ENCODE results near the gene PPP6R1. TPM values are rescaled to one million over a fixed set of nuclear protein-coding genes. Genes with fewer than 3 reads are reported as not detected.

The PPP6R1 gene
- total RNA-seq, 2 donors from 2014 or later, result 74.8 to 79.9 TPM

GRCh38 chr19:55216461-55217198 lies 42.2 kb downstream of the PPP6R1 start:
- peaks cover 32% of the 10 kb centered on the region for H3K27me3 Mint-ChIP-seq (ENCODE audit: insufficient read depth)
- H3K27ac Mint-ChIP-seq, result peak overlapping the region; percentile 94
- peak overlapping the region; percentile 90 for H3K4me3 ChIP-seq (ENCODE audit: low read length)
- 5 to 12% methylated on average over 11 to 36 of the region's 36 CpGs for WGBS, 2 experiments (ENCODE audit: insufficient coverage in 1 of 2, insufficient read length in 1 of 2)
- peaks cover 2% of the 10 kb centered on the region for H3K4me1 Mint-ChIP-seq
- H3K9ac ChIP-seq (ENCODE audit: extremely low read depth, low read length, poor library complexity, severe bottlenecking), result peak overlapping the region; percentile 72
- DNase-seq, result peak; percentile 97
- no peaks in the 10 kb centered on the region for H3K27me3 ChIP-seq (ENCODE audit: control insufficient read depth, insufficient read depth, low read length, poor library complexity, severe bottlenecking)
- H3K4me3 Mint-ChIP-seq, result peak overlapping the region; percentile 84
- peaks cover 12% of the 10 kb centered on the region for H3K9me3 ChIP-seq (ENCODE audit: control insufficient read depth, low read length)
- no peaks in the 10 kb centered on the region for H3K36me3 ChIP-seq (ENCODE audit: control insufficient read depth, insufficient read depth, low read length)
- TF ChIP-seq CTCF (conservative IDR thresholded peaks at IDR 0.05), result no peak
- peaks cover 7% of the 10 kb centered on the region for H3K36me3 Mint-ChIP-seq (ENCODE audit: low read depth)
- H3K9me3 Mint-ChIP-seq, result peaks cover 60% of the 10 kb centered on the region
- peak overlapping the region; percentile 62 for H3K27ac ChIP-seq (ENCODE audit: low read depth, low read length)
- no peaks in the 10 kb centered on the region for H3K4me1 ChIP-seq (ENCODE audit: control insufficient read depth, insufficient read depth, low read length)

GRCh38 chr19:55213547-55213946 lies 45.3 kb downstream of the PPP6R1 start:
- H3K9me3 ChIP-seq (ENCODE audit: control insufficient read depth, low read length), result peaks cover 8% of the 10 kb centered on the region
- H3K4me3 ChIP-seq (ENCODE audit: low read length), result no peak overlapping the region
- Mint-ChIP-seq H3K27me3 (ENCODE audit: insufficient read depth) (peaks cover 44% of the 10 kb centered on the region), H3K27ac (no peak overlapping the region), H3K4me3 (no peak overlapping the region), H3K4me1 (peaks cover 2% of the 10 kb centered on the region), H3K9me3 (peaks cover 48% of the 10 kb centered on the region), H3K36me3 (ENCODE audit: low read depth) (no peaks in the 10 kb centered on the region)
- no peaks in the 10 kb centered on the region for H3K27me3 ChIP-seq (ENCODE audit: control insufficient read depth, insufficient read depth, low read length, poor library complexity, severe bottlenecking)
- H3K9ac ChIP-seq (ENCODE audit: extremely low read depth, low read length, poor library complexity, severe bottlenecking), result no peak overlapping the region
- TF ChIP-seq CTCF (conservative IDR thresholded peaks at IDR 0.05), result no peak
- H3K36me3 ChIP-seq (ENCODE audit: control insufficient read depth, insufficient read depth, low read length), result no peaks in the 10 kb centered on the region
- WGBS, 2 experiments (ENCODE audit: insufficient coverage in 1 of 2, insufficient read length in 1 of 2), result 82 to 93% methylated on average over 5 to 7 of the region's 7 CpGs
- H3K27ac ChIP-seq (ENCODE audit: low read depth, low read length), result no peak overlapping the region
- no peaks in the 10 kb centered on the region for H3K4me1 ChIP-seq (ENCODE audit: control insufficient read depth, insufficient read depth, low read length)
- no peak for DNase-seq

GRCh38 chr19:55212447-55212846 lies 46.4 kb downstream of the PPP6R1 start:
- H3K9me3 ChIP-seq (ENCODE audit: control insufficient read depth, low read length), result peaks cover 8% of the 10 kb centered on the region
- TF ChIP-seq CTCF (conservative IDR thresholded peaks at IDR 0.05), result peak; percentile 54
- WGBS, 2 experiments (ENCODE audit: insufficient coverage in 1 of 2, insufficient read length in 1 of 2), result 87% methylated on average over 3 of the region's 3 CpGs; no CpG with 5 or more reads in 1 of the 2 experiments

More at GRCh38 chr19:55212447-55212846, 46.4 kb downstream of the PPP6R1 start:
- Mint-ChIP-seq H3K27me3 (ENCODE audit: insufficient read depth) (peaks cover 44% of the 10 kb centered on the region), H3K27ac (no peak overlapping the region), H3K36me3 (ENCODE audit: low read depth) (no peaks in the 10 kb centered on the region), H3K4me1 (peaks cover 2% of the 10 kb centered on the region), H3K4me3 (no peak overlapping the region), H3K9me3 (peaks cover 48% of the 10 kb centered on the region)
- Histone ChIP-seq H3K4me1 (ENCODE audit: control insufficient read depth, insufficient read depth, low read length) (no peaks in the 10 kb centered on the region), H3K27me3 (ENCODE audit: control insufficient read depth, insufficient read depth, low read length, poor library complexity, severe bottlenecking) (no peaks in the 10 kb centered on the region), H3K27ac (ENCODE audit: low read depth, low read length) (no peak overlapping the region), H3K9ac (ENCODE audit: extremely low read depth, low read length, poor library complexity, severe bottlenecking) (no peak overlapping the region), H3K36me3 (ENCODE audit: control insufficient read depth, insufficient read depth, low read length) (no peaks in the 10 kb centered on the region), H3K4me3 (ENCODE audit: low read length) (no peak overlapping the region)
- DNase-seq, result peak; percentile 76
